GM12872 (cell line): Measurements from ENCODE around the gene HIVEP1.

Experiments
- TF ChIP-seq, protein P1 (sequence below): IDR thresholded peaks from 3 replicates; pipeline ENCODE4 v1.5.1; 2011; ENCODE audit warnings: low read depth, mild to moderate bottlenecking, low read length, moderate library complexity; ENCODE audit not compliant: insufficient read depth

The HIVEP1 gene

DNA sequence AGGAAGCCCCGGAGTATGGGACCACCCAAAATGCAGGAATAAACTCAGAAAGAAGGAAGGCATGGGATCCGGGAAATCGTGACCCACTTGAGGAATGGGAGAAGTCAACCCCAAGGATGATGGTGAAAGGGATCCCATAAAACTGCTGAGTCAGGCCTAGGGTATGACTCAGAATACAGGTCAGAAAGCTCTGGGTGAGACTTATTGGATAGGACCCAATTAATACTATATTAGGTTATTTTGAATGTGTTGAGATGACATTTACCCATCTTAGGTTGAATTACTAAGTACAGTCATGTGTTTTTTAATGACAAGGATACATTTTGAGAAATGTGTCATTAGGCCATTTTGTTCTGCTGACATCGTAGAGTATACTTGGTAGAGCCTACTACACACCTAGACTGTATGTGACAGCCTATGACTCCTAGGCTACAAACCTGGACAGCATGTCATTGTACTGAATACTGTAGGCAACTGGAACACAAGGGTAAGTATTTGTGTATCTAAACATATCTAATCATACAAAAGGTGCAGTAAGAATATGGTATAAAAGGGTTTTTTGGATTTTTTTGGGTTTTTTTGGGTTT, 17.1 kb upstream of the HIVEP1 start:
- TF ChIP-seq, protein P1, sequence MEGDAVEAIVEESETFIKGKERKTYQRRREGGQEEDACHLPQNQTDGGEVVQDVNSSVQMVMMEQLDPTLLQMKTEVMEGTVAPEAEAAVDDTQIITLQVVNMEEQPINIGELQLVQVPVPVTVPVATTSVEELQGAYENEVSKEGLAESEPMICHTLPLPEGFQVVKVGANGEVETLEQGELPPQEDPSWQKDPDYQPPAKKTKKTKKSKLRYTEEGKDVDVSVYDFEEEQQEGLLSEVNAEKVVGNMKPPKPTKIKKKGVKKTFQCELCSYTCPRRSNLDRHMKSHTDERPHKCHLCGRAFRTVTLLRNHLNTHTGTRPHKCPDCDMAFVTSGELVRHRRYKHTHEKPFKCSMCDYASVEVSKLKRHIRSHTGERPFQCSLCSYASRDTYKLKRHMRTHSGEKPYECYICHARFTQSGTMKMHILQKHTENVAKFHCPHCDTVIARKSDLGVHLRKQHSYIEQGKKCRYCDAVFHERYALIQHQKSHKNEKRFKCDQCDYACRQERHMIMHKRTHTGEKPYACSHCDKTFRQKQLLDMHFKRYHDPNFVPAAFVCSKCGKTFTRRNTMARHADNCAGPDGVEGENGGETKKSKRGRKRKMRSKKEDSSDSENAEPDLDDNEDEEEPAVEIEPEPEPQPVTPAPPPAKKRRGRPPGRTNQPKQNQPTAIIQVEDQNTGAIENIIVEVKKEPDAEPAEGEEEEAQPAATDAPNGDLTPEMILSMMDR: no peak

DNA sequence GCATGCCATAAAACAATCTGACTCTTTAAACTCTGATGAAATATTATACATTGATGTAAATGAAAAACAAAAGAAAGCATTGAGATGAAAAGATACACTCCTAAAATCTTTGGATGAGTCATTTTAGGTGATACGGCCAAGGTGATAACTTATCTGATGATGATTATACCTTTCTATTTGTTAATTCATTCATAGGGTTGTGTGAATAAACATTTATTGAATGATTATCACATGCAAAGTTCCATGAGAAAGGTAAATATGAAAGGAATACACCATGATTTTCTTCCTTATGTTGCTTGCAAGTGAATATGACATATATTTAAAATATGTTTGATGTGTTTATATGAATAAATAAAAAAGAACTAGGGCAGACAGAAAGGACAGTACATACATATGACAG, 15.4 kb upstream of the HIVEP1 start:
- TF ChIP-seq, protein P1: no peak

DNA sequence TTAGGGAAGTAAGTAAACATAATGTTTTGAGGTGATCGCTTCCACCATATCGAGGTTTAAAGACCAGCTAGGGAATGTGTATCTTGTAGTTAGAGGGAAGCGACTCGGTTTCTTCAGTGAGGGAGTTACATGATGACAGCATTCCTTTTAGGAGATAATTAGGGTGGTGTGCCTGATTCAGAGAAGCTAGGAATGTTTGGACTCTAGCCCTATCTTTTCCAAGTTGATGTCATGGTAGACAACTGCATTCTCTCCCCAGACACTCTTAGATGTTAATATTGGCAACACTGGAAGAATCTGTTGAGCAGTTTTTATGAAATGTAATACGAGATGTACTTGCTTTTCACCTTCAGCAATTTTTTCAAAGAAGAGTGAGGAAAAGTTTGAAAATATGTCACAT, 12.9 kb upstream of the HIVEP1 start:
- TF ChIP-seq, protein P1: no peak

DNA sequence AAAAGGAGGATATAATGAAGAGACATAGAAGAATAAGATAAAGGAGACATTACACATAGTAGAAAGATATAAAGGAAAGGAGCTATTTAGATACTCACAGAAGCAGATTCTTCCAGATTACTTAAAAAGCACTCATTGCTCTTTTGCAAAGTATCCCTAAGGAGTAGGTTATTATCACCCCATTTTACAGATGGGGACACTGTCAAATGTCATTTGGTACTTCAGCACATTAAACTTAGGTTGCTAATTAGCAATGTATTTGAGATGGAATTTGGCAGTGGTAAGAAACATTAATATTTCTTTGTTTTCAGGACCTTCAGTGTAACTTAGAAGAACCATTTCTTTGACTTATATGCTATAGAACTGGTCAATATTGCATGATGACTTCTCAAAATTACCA, 11.9 kb upstream of the HIVEP1 start:
- TF ChIP-seq, protein P1: no peak

DNA sequence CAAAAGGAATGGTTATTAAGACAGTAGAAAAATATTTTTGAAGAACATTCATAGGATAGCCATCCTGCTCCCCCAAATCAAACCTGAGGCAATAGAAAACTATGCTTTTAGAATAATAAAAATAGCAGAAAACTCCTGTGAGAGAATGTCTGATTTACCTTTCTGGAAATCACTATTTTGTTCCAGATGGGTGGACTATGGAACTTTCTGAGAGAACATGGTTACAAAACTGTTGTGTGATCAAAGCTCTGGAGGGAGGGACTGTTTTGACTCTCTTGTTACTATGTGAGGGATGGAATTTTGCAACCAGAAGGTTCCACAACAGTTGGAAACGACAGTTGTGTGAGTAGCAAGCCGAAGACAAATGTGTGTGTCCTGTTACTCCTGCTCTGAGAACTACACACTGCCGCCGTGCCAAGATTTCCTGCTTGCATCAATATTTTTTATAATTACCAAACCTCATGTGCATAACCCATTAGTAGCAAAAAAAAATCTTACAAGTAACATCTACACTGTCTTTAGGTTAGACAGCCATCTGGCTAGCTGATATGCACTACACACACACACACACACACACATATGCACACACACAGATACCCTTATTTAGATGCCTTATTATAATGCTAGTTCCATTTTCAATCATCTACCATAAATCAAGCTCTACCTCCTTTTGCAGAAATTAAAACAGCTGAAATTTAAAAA, 11.0 kb upstream of the HIVEP1 start:
- TF ChIP-seq, protein P1: no peak

DNA sequence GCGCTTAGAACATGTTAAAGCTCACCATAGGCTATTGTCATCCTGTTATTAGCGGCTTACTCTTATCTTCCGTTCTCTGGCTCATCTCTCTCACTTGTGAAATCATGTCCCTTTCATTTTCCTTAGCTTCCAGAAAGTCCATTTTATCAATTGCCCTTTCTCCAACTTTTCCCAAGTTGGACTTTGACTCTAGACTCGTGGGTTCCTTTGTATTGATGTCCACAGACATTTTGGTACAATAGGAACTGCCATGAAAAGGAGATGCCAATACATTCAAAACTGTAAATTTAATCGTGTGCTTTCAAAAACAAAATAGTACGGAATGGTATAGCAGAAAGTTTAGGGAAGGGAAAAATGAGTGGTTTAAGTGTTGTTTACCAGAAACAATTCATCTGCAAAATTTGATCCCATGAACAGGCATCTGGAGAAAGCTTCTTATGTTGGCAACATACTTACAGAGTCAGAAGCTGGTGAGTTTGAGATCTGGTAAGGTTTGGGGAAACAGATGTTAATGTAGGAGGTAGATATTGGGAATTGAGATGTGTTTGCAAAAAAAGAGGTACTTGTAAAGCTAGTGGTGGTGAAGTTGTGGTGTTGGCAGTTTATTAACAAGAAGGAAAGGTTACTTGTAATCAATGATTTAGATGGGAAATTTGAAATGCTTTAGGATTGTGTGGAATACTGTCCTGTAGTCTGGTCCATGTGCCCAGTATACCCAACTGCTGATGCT, 10.2 kb upstream of the HIVEP1 start:
- TF ChIP-seq, protein P1: no peak

DNA sequence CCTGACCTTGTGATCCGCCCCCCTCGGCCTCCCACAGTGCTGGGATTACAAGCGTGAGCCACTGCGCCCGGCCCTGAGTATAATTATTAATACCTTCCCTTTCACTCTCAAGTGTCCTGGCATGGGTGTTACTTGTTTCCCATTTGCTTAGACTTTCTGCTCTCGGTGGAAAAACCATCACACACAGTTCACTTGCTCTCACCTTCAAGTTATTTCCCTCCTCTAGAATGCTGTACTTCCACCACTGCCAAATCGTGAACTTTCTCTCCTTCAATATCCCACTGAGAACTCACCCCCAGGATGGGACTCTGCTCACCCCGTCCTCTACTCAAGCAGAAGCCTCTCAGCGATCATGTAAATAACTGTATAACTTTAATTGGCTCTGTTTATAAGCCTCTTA, 4.6 kb upstream of the HIVEP1 start:
- TF ChIP-seq, protein P1: no peak
